Thoracic aorta (tissue), 2 donors: Measurements from ENCODE around the gene ZKSCAN1. TPM values are rescaled to one million over a fixed set of nuclear protein-coding genes. Genes with fewer than 3 reads are reported as not detected.
A peak's percentile ranks its signal among the peaks of the same experiment; 100 is the strongest.
"Not testable (repeated sequence)": the region's sequence is repeated elsewhere in the genome, so short reads cannot be mapped to it uniquely, and the experiment has no call there.

Experiments used
- ATAC-seq: fragments of 150-250 bp; one replicate; pipeline ENCODE4 v1.8.0; 2017; ENCODE audit warnings: low read depth; ENCODE audit not compliant: insufficient number of reproducible peaks, low FRiP score
- DNase-seq: peaks from one replicate; pipeline ENCODE4 v3.0.0-alpha.2; 2020; ENCODE audit warnings: low spot score
- H3K27ac ChIP-seq, 2 donors: fragments of 200-600 bp; sonication (generic); 1 replicate in 1 of 2; 2 replicates in 1 of 2; pipeline ENCODE4 v1.5.1; 2016; ENCODE audit warnings: mild to moderate bottlenecking in 2 of 2, moderate library complexity in 2 of 2
- H3K27me3 ChIP-seq: fragments of 200-600 bp; sonication (generic); replicated peaks from 2 replicates; pipeline ENCODE4 v1.6.0; 2016; ENCODE audit warnings: mild to moderate bottlenecking; ENCODE audit not compliant: insufficient read depth
- H3K36me3 ChIP-seq: fragments of 200-600 bp; sonication (generic); one replicate; pipeline ENCODE4 v1.5.1; 2016
- H3K4me1 ChIP-seq, 2 donors: fragments of 200-600 bp; sonication (generic); 1 replicate in 1 of 2; 2 replicates in 1 of 2; pipeline versions ENCODE4 v1.5.1 to v1.6.0; 2016; ENCODE audit warnings: low read depth in 2 of 2, mild to moderate bottlenecking in 1 of 2; ENCODE audit not compliant: control insufficient read depth in 1 of 2
- H3K4me3 ChIP-seq: fragments of 200-600 bp; sonication (generic); 2 replicates; pipeline ENCODE4 v1.5.1; 2016; ENCODE audit warnings: mild to moderate bottlenecking
- H3K9me3 ChIP-seq: fragments of 200-600 bp; sonication (generic); 2 replicates; pipeline ENCODE4 v1.5.1; 2016
- total RNA-seq, 2 donors: library from RNA; depleted of rRNA; stranded (reverse); fragments of >200 nt; gene quantifications; one replicate each; pipeline versions ENCODE4 v1.1.0 to v1.2.3, GENCODE V29; 2016
- TF ChIP-seq, protein P1 (sequence below): fragments of 200-600 bp; sonication (generic); IDR thresholded peaks from one replicate; pipeline ENCODE4 v1.5.1; 2019; ENCODE audit warnings: antibody characterized with exemption

ZKSCAN1 gene
- total RNA-seq, 2 donors from 2014 or later, result 25.6 to 42.5 TPM

DNA sequence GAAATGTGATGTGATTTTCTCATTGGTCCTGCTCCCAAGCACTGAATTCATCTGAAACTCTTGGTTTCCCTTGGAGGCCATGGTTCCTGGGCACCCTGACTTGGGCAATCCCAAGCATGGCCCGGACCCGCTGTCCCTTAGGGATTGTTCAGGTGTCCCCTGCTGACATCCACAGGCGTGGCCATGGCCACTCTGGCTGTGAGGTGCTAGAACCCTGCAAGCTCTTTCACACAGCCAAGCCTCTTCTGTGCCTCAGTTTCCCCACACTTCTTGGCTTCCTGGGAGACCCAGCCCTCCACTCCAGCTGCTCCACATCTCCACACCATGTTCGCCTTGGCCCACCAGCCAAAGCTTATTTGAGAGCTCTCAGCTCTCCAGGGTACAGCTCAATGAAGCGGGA is 27.6 kb upstream of the ZKSCAN1 start:
- ATAC-seq (no peak), DNase-seq (no peak)

DNA sequence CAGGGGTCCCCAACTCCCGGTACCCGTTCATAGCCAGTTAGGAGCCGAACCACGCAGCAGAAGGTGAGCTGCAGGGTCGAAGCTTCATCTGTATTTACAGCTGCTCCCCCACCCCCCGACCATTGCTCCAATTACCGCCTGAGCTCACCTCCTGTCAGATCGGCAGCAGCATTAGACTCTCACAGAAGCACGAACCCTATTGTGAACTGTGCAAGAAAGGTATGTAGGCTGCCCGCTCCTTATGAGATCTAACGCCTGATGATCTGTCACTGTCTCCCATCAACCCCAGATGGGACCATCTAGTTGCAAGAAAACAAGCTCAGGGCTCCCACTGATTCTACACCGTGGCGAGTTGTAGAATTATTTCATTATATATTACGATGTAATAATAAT is 24.9 kb upstream of the ZKSCAN1 start:
- no peak for ATAC-seq
- peak overlapping the region; percentile 64 for H3K4me3 ChIP-seq
- no peaks in the 10 kb centered on the region for H3K9me3 ChIP-seq
- no peak for DNase-seq
- no peaks in the 10 kb centered on the region for H3K36me3 ChIP-seq
- no peak overlapping the region for H3K27ac ChIP-seq
- TF ChIP-seq, protein P1, sequence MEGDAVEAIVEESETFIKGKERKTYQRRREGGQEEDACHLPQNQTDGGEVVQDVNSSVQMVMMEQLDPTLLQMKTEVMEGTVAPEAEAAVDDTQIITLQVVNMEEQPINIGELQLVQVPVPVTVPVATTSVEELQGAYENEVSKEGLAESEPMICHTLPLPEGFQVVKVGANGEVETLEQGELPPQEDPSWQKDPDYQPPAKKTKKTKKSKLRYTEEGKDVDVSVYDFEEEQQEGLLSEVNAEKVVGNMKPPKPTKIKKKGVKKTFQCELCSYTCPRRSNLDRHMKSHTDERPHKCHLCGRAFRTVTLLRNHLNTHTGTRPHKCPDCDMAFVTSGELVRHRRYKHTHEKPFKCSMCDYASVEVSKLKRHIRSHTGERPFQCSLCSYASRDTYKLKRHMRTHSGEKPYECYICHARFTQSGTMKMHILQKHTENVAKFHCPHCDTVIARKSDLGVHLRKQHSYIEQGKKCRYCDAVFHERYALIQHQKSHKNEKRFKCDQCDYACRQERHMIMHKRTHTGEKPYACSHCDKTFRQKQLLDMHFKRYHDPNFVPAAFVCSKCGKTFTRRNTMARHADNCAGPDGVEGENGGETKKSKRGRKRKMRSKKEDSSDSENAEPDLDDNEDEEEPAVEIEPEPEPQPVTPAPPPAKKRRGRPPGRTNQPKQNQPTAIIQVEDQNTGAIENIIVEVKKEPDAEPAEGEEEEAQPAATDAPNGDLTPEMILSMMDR, result no peak
- no peaks in the 10 kb centered on the region for H3K4me1 ChIP-seq
- H3K27me3 ChIP-seq, result no peaks in the 10 kb centered on the region

More for the DNA sequence above, 27.6 kb upstream of the ZKSCAN1 start:
- Histone ChIP-seq H3K27me3 (no peaks in the 10 kb centered on the region), H3K9me3 (no peaks in the 10 kb centered on the region), H3K4me3 (no peak overlapping the region), H3K27ac (no peak overlapping the region), H3K4me1 (no peaks in the 10 kb centered on the region), H3K36me3 (no peaks in the 10 kb centered on the region)
- TF ChIP-seq, protein P1, result no peak

DNA sequence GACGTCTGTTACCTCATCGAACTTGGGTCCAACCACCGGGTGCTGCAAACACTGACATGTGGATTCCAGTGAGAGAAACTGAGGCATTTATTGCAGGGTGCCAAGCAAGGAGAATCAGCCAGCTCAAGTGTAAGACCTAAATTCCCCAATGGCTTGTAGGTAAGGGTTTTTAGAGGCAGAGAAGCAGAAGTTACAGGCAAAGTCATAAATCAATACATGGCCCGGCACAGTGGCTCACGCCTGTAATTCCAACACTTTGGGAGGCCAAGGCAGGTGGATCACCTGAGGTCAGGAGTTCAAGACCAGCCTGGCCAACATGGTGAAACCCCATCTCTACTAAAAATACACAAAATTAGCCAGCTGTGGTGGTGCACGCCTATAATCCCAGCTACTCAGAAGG is 23.9 kb upstream of the ZKSCAN1 start:
- not testable (repeated sequence) for H3K9me3 ChIP-seq, H3K36me3 ChIP-seq, H3K4me1 ChIP-seq, H3K27me3 ChIP-seq, ATAC-seq, H3K27ac ChIP-seq, DNase-seq, H3K4me3 ChIP-seq

DNA sequence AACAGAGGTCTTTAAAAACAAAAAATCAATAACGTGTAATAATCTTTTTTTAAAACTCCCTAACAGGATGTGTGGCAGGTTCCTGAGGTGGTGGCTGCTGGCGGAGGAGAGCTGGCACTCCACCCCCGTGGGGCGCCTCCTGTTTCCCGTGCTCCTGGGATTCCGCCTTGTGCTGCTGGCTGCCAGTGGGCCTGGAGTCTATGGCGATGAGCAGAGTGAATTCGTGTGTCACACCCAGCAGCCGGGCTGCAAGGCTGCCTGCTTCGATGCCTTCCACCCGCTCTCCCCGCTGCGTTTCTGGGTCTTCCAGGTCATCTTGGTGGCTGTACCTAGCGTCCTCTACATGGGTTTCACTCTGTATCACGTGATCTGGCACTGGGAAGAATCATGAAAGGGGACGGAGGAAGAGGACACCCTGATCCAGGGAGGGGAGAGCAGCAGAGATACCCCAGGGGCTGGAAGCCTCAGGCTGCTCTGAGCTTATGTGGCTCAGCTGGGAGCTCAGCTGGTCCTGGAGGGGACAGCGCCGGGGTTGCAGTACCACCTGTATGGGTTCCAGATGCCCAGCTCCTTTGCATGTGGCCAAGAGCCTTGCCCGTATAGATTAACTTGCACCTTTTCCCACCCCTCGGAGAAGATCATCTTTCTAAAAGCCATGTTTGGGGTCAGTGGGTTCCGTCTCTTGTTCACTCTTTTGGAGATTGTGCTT is 22.9 kb upstream of the ZKSCAN1 start:
- H3K36me3 ChIP-seq, result no peaks in the 10 kb centered on the region
- ATAC-seq, result no peak
- H3K4me1 ChIP-seq, result peaks cover 0 to 5% of the 10 kb centered on the region in 2 donors
- H3K27me3 ChIP-seq, result no peaks in the 10 kb centered on the region
- H3K4me3 ChIP-seq, result no peak overlapping the region
- DNase-seq, result no peak
- no peaks in the 10 kb centered on the region for H3K9me3 ChIP-seq
- no peak overlapping the region for H3K27ac ChIP-seq
- TF ChIP-seq, protein P1, result no peak

DNA sequence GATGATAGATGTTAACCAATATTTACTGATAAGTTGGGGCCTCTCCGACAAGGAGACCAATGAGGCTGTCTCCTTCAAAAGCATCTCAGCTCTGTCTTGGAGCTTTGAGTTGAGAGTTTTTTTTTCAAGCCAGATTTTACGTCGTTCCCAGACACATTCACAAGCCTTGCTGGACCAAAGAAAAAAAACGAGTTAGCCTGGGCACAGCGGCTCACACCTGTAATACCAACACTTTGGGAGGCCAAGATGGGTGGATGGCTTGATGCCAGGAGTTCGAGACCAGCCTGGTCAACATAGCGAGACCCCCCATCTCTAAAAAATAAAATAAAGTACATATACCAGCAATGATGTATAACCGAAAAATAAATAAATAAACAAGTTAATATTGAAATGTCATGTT is 20.6 kb upstream of the ZKSCAN1 start:
- DNase-seq, result no peak
- TF ChIP-seq, protein P1, result no peak
- H3K27ac ChIP-seq, result no peak overlapping the region
- H3K4me1 ChIP-seq, result peaks cover 0 to 10% of the 10 kb centered on the region in 2 donors
- H3K4me3 ChIP-seq, result no peak overlapping the region
- no peaks in the 10 kb centered on the region for H3K27me3 ChIP-seq
- ATAC-seq, result no peak
- no peaks in the 10 kb centered on the region for H3K9me3 ChIP-seq
- H3K36me3 ChIP-seq, result no peaks in the 10 kb centered on the region
